IMR-90 (cell line): ENCODE results near the gene GLCCI1. TPM values are rescaled to one million over a fixed set of nuclear protein-coding genes. Genes with fewer than 3 reads are reported as not detected.

Source experiments
- ATAC-seq: fragments of 200-7000 bp; cut with Tn5 transposase; 2 replicates; pipeline ENCODE4 v1.9.1; 2020; ENCODE audit warnings: low read depth, mild to moderate bottlenecking, moderate library complexity
- BruUV-seq: library from RNA; stranded (reverse); fragments of 400-500 nt; replicated peaks from 2 replicates; lab custom pipeline; 2021; lab: Mats Ljungman, UMichigan
- CTCF ChIA-PET: fragments of 300-600 bp; formaldehyde crosslinking; extraction: SDS; loops from one replicate; lab custom pipeline; 2021; ENCODE audit warnings: antibody characterized with exemption; lab: Yijun Ruan, JAX
- POLR2A ChIA-PET: fragments of 300-600 bp; sonication (Branson Sonifier 250); formaldehyde crosslinking; loops from one replicate; lab custom pipeline; 2022; ENCODE audit warnings: antibody characterized with exemption; ENCODE audit not compliant: unreplicated experiment; lab: Charles Lee
- DNase-seq: peaks from one replicate; pipeline ENCODE4 v3.0.0; 2013
- H2AFZ ChIP-seq: replicated peaks from 2 replicates; pipeline ENCODE3; 2013; ENCODE audit warnings: low read length, mild to moderate bottlenecking; ENCODE audit not compliant: poor library complexity
- H2AK5ac ChIP-seq: 2 replicates; pipeline ENCODE4 v1.6.1; 2013; ENCODE audit warnings: low read depth, low read length, inconsistent platforms
- H2AK9ac ChIP-seq: replicated peaks from 2 replicates; pipeline ENCODE3; 2013; ENCODE audit warnings: mild to moderate bottlenecking, low read depth, low read length, moderate library complexity; ENCODE audit not compliant: poor library complexity
- H2BK120ac ChIP-seq: 2 replicates; pipeline ENCODE4 v1.6.1; 2013; ENCODE audit warnings: low read depth, low read length, inconsistent platforms
- H2BK15ac ChIP-seq: 3 replicates; pipeline ENCODE4 v1.6.1; 2013; ENCODE audit warnings: low read depth, low read length, inconsistent platforms
- H2BK20ac ChIP-seq: 2 replicates; pipeline ENCODE4 v1.6.1; 2013; ENCODE audit warnings: low read depth, mild to moderate bottlenecking, inconsistent platforms, low read length, moderate library complexity
- H2BK5ac ChIP-seq: 2 replicates; pipeline ENCODE4 v1.6.1; 2013; ENCODE audit warnings: mild to moderate bottlenecking, low read depth, low read length, inconsistent platforms; ENCODE audit not compliant: poor library complexity, severe bottlenecking
- H3K14ac ChIP-seq: replicated peaks from 2 replicates; pipeline ENCODE4 v1.6.1; 2013; ENCODE audit warnings: low read depth, low read length, inconsistent platforms
- H3K18ac ChIP-seq: 2 replicates; pipeline ENCODE4 v1.6.1; 2013; ENCODE audit warnings: low read depth, low read length, control low read depth
- H3K23ac ChIP-seq: 2 replicates; pipeline ENCODE4 v1.6.1; 2013; ENCODE audit warnings: low read depth, low read length, inconsistent platforms
- H3K27ac ChIP-seq: 2 replicates; pipeline ENCODE4 v1.5.1; 2013; ENCODE audit warnings: mild to moderate bottlenecking, control low read depth, low read length; ENCODE audit not compliant: insufficient read depth
- H3K27me3 ChIP-seq: 2 replicates; pipeline ENCODE4 v1.6.1; 2013; ENCODE audit warnings: low read length; ENCODE audit not compliant: control insufficient read depth, insufficient read depth
- H3K36me3 ChIP-seq: 2 replicates; pipeline ENCODE4 v1.6.1; 2013; ENCODE audit warnings: low read length, mixed read lengths; ENCODE audit not compliant: control insufficient read depth, insufficient read depth
- H3K4ac ChIP-seq: 2 replicates; pipeline ENCODE4 v1.6.1; 2013; ENCODE audit warnings: low read depth, low read length, inconsistent platforms
- H3K4me1 ChIP-seq: 2 replicates; pipeline ENCODE4 v1.6.1; 2013; ENCODE audit warnings: low read length, mixed read lengths; ENCODE audit not compliant: control insufficient read depth, insufficient read depth
- H3K4me2 ChIP-seq: 2 replicates; pipeline ENCODE4 v1.6.1; 2013; ENCODE audit warnings: low read depth, mild to moderate bottlenecking, control low read depth, low read length, moderate library complexity
- H3K4me3 ChIP-seq: 2 replicates; pipeline ENCODE4 v1.5.1; 2013; ENCODE audit warnings: low read depth, mild to moderate bottlenecking, control low read depth, low read length, moderate library complexity; ENCODE audit not compliant: insufficient read depth
- H3K56ac ChIP-seq: 2 replicates; pipeline ENCODE4 v1.6.1; 2013; ENCODE audit warnings: low read length, inconsistent platforms; ENCODE audit not compliant: insufficient read depth; ENCODE audit errors: extremely low read depth
- H3K79me1 ChIP-seq, 2 experiments: 2 replicates each; pipeline ENCODE4 v1.6.1; 2013; ENCODE audit warnings: low read length in 2 of 2, inconsistent platforms in 1 of 2, low read depth in 1 of 2
- H3K9ac ChIP-seq: 2 replicates; pipeline ENCODE4 v1.6.1; 2013; ENCODE audit warnings: low read depth, low read length, control low read depth
- H3K9me1 ChIP-seq: 2 replicates; pipeline ENCODE4 v1.6.1; 2013; ENCODE audit warnings: low read length, inconsistent platforms; ENCODE audit not compliant: insufficient read depth
- H3K9me3 ChIP-seq: 2 replicates; pipeline ENCODE4 v1.6.1; 2013; ENCODE audit warnings: low read length; ENCODE audit not compliant: control insufficient read depth, insufficient read depth
- H4K20me1 ChIP-seq: 2 replicates; pipeline ENCODE4 v1.6.1; 2013; ENCODE audit warnings: low read length, inconsistent platforms; ENCODE audit not compliant: insufficient read depth
- H4K5ac ChIP-seq: 2 replicates; pipeline ENCODE4 v1.6.1; 2013; ENCODE audit warnings: mild to moderate bottlenecking, low read depth, low read length, control low read depth
- H4K8ac ChIP-seq, 2 experiments: 2 replicates each; pipeline ENCODE4 v1.6.1; 2013; ENCODE audit warnings: low read depth in 2 of 2, low read length in 2 of 2, control low read depth in 1 of 2, inconsistent platforms in 1 of 2
- H4K91ac ChIP-seq: 2 replicates; pipeline ENCODE4 v1.6.1; 2013; ENCODE audit warnings: low read depth, low read length, inconsistent platforms; ENCODE audit not compliant: insufficient read depth
- CEBPB ChIP-seq: IDR thresholded peaks from 2 replicates; pipeline ENCODE4 v1.6.1; 2012; ENCODE audit warnings: low read depth, low read length, improper control_type of control experiment
- MAFK ChIP-seq: IDR thresholded peaks from 2 replicates; pipeline ENCODE4 v1.6.1; 2012; ENCODE audit warnings: low read depth, low read length, improper control_type of control experiment
- MAZ ChIP-seq: IDR thresholded peaks from 2 replicates; pipeline ENCODE4 v1.6.1; 2012; ENCODE audit warnings: low read depth, mild to moderate bottlenecking, low read length, improper control_type of control experiment, moderate library complexity, borderline replicate concordance
- NFE2L2 ChIP-seq: fragments of 150-350 bp; IDR thresholded peaks from 2 replicates; pipeline ENCODE4 v1.6.1; 2016; ENCODE audit warnings: low read depth, mild to moderate bottlenecking, low read length
- RFX5 ChIP-seq: IDR thresholded peaks from 2 replicates; pipeline ENCODE4 v1.8.0; 2012; ENCODE audit warnings: low read depth, mild to moderate bottlenecking, low read length, moderate library complexity
- WGBS, 2 experiments: methylation state at CpG; one replicate each; pipeline versions ENCODE4 v1.1.5 to v1.1.7; 2013; ENCODE audit warnings: missing lambda C conversion rate in 2 of 2; ENCODE audit not compliant: insufficient read length in 1 of 2; ENCODE audit errors: extremely low coverage in 2 of 2; 5-methylcytosine and 5-hydroxymethylcytosine counted together
- dilution Hi-C: fragments of 300-500 bp; cut with HindIII; formaldehyde crosslinking; loops from one replicate; pipeline ENCODE4 v1.14.3; 2018; ENCODE audit warnings: low sequenced_read_pairs; ENCODE audit not compliant: unreplicated experiment
- in situ Hi-C: fragments of 300-500 bp; cut with MboI; formaldehyde crosslinking; loops from 3 replicates; pipeline ENCODE4 v1.14.3; 2019; ENCODE audit warnings: low sequenced_read_pairs, inconsistent platforms, mixed read lengths
- intact Hi-C: fragments of 100-400 bp; cut with micrococcal nuclease; formaldehyde crosslinking; loops from 2 replicates; pipeline ENCODE4 v1.10.0; 2022
- polyA plus RNA-seq, 3 experiments: library from polyadenylated mRNA; depleted of rRNA; stranded (reverse); fragments of >200 nt; gene quantifications; 2 replicates each; pipeline ENCODE4 v1.2.3, GENCODE V29; 2012; ENCODE audit warnings: low replicate concordance in 1 of 3
- total RNA-seq: library from RNA; depleted of rRNA; stranded (reverse); fragments of >200 nt; gene quantifications from 2 replicates; pipeline ENCODE4 v1.2.3, GENCODE V29; 2012

The GLCCI1 gene
- total and polyA plus RNA-seq, 2 of the 4 experiments (the other 2 are of a cell fraction), result 4.1 to 6.2 TPM

DNA sequence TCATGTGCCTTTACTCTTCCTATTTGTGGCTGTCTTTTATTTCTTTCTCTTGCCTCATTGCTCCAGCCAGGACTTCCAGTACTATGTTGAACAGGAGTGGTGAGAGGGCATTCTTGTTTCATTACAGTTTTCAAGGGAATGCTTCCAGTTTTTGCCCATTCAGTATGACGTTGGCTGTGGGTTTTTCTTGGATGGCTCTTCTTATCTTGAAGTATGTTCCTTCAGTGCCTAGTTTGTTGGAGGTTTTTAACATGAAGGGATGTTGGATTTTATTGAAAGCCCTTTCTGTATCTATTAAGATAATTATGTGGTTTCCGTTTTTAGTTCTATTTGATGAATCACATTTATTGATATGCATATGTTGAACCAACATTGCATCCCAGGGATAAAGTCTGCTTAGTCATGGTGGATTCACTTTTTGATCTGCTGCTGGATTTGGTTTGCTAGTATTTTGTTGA is 96.8 kb downstream of the GLCCI1 start:
- no TSS peak for BruUV-seq
- Histone ChIP-seq H2AK5ac (no peak overlapping the region), H3K27ac (no peak overlapping the region)

More for the DNA sequence above, 96.8 kb downstream of the GLCCI1 start:
- intact Hi-C loops (no loop called here), in situ Hi-C loops (no loop called here), dilution Hi-C loops (no loop called here)
- Histone ChIP-seq H3K4ac (no peak overlapping the region), H2BK120ac (no peak overlapping the region), H3K14ac (no peak overlapping the region), H2BK20ac (no peak overlapping the region), H3K4me3 (no peak overlapping the region), H3K9me3 (no peaks in the 10 kb centered on the region), H3K27me3 (no peaks in the 10 kb centered on the region), H4K91ac (no peak overlapping the region), H4K8ac (no peak overlapping the region), H3K9ac (no peak overlapping the region), H2AK9ac (no peak overlapping the region), H3K79me1 (peaks cover 0 to 4% of the 10 kb centered on the region in 2 experiments; a peak in 2 of 4 replicates), H4K20me1 (no peaks in the 10 kb centered on the region), H3K4me2 (peak overlapping the region; percentile 62; the same call in 1 of the 2 replicates), H3K36me3 (peaks cover 2% of the 10 kb centered on the region; the same call in 1 of the 2 replicates), H3K18ac (no peak overlapping the region; the same call in 1 of the 2 replicates), H2BK15ac (no peak overlapping the region), H3K9me1 (no peaks in the 10 kb centered on the region), H3K4me1 (peaks cover 2% of the 10 kb centered on the region; the same call in 1 of the 2 replicates), H3K23ac (no peak overlapping the region), H4K5ac (no peak overlapping the region), H3K56ac (no peak overlapping the region), H2AFZ (no peak overlapping the region), H2BK5ac (peak overlapping the region; percentile 1)
- ChIA-PET POLR2A (no interaction called here), CTCF (interaction anchor here (1.1 kb wide), 1 partner anchor 9 kb away, joined by 5 read pairs; no protein-coding TSS in a partner anchor)
- WGBS, 2 experiments, result no CpG with 5 or more reads among the region's 2 CpGs
- peak; percentile 88 for DNase-seq
- ATAC-seq, result peak; percentile 80
- TF ChIP-seq CEBPB, result peak; percentile 69; the same call in 1 of the 2 replicates
- 0 out of 2 replicates have a peak, but pooled peaks have one; percentile 23 for TF ChIP-seq MAFK
- TF ChIP-seq NFE2L2, result peak; percentile 56
- TF ChIP-seq MAZ, result no peak
- no peak for TF ChIP-seq RFX5
